ENCODE measurements around the gene UBL7.
"Not testable (repeated sequence)": the region's sequence is repeated elsewhere in the genome, so short reads cannot be mapped to it uniquely, and the experiment has no call there.

Gene UBL7

GRCh38 chr15:74460871-74461846, at the start of gene UBL7:
Gene UBL7, minus strand, starts transcription at chr15:74461160. Its CDS starts 2,293 bp downstream, at chr15:74458867.
- DNase-seq = peak; percentile 99

GRCh38 chr15:74506515-74506840, 45.5 kb upstream of the UBL7 start:
- DNase-seq = no peak

GRCh38 chr15:74505837-74506514, 45.0 kb upstream of the UBL7 start:
- no peak for DNase-seq

- no peak for DNase-seq
Observed at GRCh38 chr15:74504836-74505235, 43.9 kb upstream of the UBL7 start.

GRCh38 chr15:74504418-74504817, 43.5 kb upstream of the UBL7 start:
- DNase-seq = no peak

- DNase-seq = no peak
Observed at GRCh38 chr15:74502301-74502700, 41.3 kb upstream of the UBL7 start.

GRCh38 chr15:74500401-74500800, 39.4 kb upstream of the UBL7 start:
- DNase-seq = no peak

- DNase-seq = no peak
Observed at GRCh38 chr15:74499366-74499765, 38.4 kb upstream of the UBL7 start.

- DNase-seq = no peak
Observed at GRCh38 chr15:74497584-74497983, 36.6 kb upstream of the UBL7 start.

GRCh38 chr15:74496648-74497047, 35.7 kb upstream of the UBL7 start:
- DNase-seq = no peak

- DNase-seq = no peak
Observed at GRCh38 chr15:74490339-74490689, 29.4 kb upstream of the UBL7 start.

GRCh38 chr15:74489518-74490338, 28.8 kb upstream of the UBL7 start:
- DNase-seq = peak; percentile 77

- DNase-seq = no peak
Observed at GRCh38 chr15:74488776-74489175, 27.8 kb upstream of the UBL7 start.

GRCh38 chr15:74482661-74483060, 21.7 kb upstream of the UBL7 start:
- DNase-seq = no peak

- not testable (repeated sequence) for DNase-seq
Observed at GRCh38 chr15:74480364-74480763, 19.4 kb upstream of the UBL7 start.

- not testable (repeated sequence) for DNase-seq
Observed at GRCh38 chr15:74471621-74472020, 10.7 kb upstream of the UBL7 start.

GRCh38 chr15:74470631-74471395, 9.9 kb upstream of the UBL7 start:
- no peak for DNase-seq

GRCh38 chr15:74468341-74469032, 7.5 kb upstream of the UBL7 start:
- no peak for DNase-seq

- DNase-seq = no peak
Observed at GRCh38 chr15:74466570-74466969, 5.6 kb upstream of the UBL7 start.

- no peak for DNase-seq
Observed at GRCh38 chr15:74464897-74465296, 3.9 kb upstream of the UBL7 start.

- no peak for DNase-seq
Observed at GRCh38 chr15:74464216-74464615, 3.3 kb upstream of the UBL7 start.

- DNase-seq = no peak
Observed at GRCh38 chr15:74463634-74464033, 2.7 kb upstream of the UBL7 start.

All from activated CD4-positive, alpha-beta T cell treated with anti-CD3 and anti-CD28 coated beads, Interleukin-2, amount 50 U/mL, for 16 hours (primary cell).